ENCODE data around the gene SLC2A13. TPM values are rescaled to one million over a fixed set of nuclear protein-coding genes. Genes with fewer than 3 reads are reported as not detected.

The SLC2A13 gene
- polyA plus RNA-seq, 1 donor (not counting 4 experiments of a cell fraction or from before 2014, with no cell fraction given) = 1.1 TPM

GRCh38 chr12:39906237-39906636 lies 199.6 kb downstream of the SLC2A13 start:
- dilution Hi-C loops (cut with MboI; ENCODE audit: extremely low pct_ligation_motif_present, low sequenced_read_pairs) = no loop called here
- no peak overlapping the region for H3K4me2 ChIP-seq (ENCODE audit: control insufficient read depth, extremely low read depth, insufficient read depth, low read depth, low read length)
- no peak for TF ChIP-seq CTCF (optimal IDR thresholded peaks at IDR 0.05 in 1 of 3, IDR thresholded peaks at IDR 0.05 in 1 of 3, conservative IDR thresholded peaks at IDR 0.05 in 1 of 3; ENCODE audit: extremely low read depth in 1 of 3, insufficient read depth in 2 of 3, low read length in 3 of 3)
- TF ChIP-seq EZH2 (IDR thresholded peaks at IDR 0.05; ENCODE audit: low read length) = no peak
- FAIRE-seq = no peak
- H3K9me3 ChIP-seq (ENCODE audit: control insufficient read depth, low read depth, low read length) = no peaks in the 10 kb centered on the region
- H3K79me2 ChIP-seq (ENCODE audit: control insufficient read depth, insufficient read depth, low read length) = no peaks in the 10 kb centered on the region
- H3K4me3 ChIP-seq (ENCODE audit: control insufficient read depth in 2 of 3, extremely low read depth in 1 of 3, insufficient read depth in 2 of 3, low read depth in 1 of 3, low read length in 3 of 3) = no peak overlapping the region
- H3K27me3 ChIP-seq (ENCODE audit: control insufficient read depth, extremely low read depth, insufficient read depth, low read length) = no peaks in the 10 kb centered on the region
- no peaks in the 10 kb centered on the region for H3K4me1 ChIP-seq (ENCODE audit: control insufficient read depth, extremely low read depth, insufficient read depth, low read length)
- H3K9ac ChIP-seq (ENCODE audit: control insufficient read depth, extremely low read depth, insufficient read depth, low read length) = no peak overlapping the region
- DNase-seq (ENCODE audit: low read depth, low spot score) = no peak
- no peaks in the 10 kb centered on the region for H4K20me1 ChIP-seq (ENCODE audit: control insufficient read depth, extremely low read depth, insufficient read depth, low read length)
- no peak overlapping the region for H2AFZ ChIP-seq (ENCODE audit: control insufficient read depth, low read length)
- no peak overlapping the region for H3K27ac ChIP-seq (ENCODE audit: control insufficient read depth, insufficient read depth, low read length)
- H3K36me3 ChIP-seq (ENCODE audit: control insufficient read depth in 2 of 2, extremely low read depth in 1 of 2, insufficient read depth in 2 of 2, low read length in 2 of 2) = no peaks in the 10 kb centered on the region
- H3K9me1 ChIP-seq (ENCODE audit: control insufficient read depth, extremely low read depth, insufficient read depth, low read length) = no peaks in the 10 kb centered on the region

GRCh38 chr12:39905152-39905551 lies 200.7 kb downstream of the SLC2A13 start:
- no peak overlapping the region for H2AFZ ChIP-seq (ENCODE audit: control insufficient read depth, low read length)
- dilution Hi-C loops (cut with MboI; ENCODE audit: extremely low pct_ligation_motif_present, low sequenced_read_pairs) = no loop called here
- H3K9ac ChIP-seq (ENCODE audit: control insufficient read depth, extremely low read depth, insufficient read depth, low read length) = no peak overlapping the region
- no peaks in the 10 kb centered on the region for H3K9me3 ChIP-seq (ENCODE audit: control insufficient read depth, low read depth, low read length)
- TF ChIP-seq CTCF (optimal IDR thresholded peaks at IDR 0.05 in 1 of 3, IDR thresholded peaks at IDR 0.05 in 1 of 3, conservative IDR thresholded peaks at IDR 0.05 in 1 of 3; ENCODE audit: extremely low read depth in 1 of 3, insufficient read depth in 2 of 3, low read length in 3 of 3) (no peak), EZH2 (IDR thresholded peaks at IDR 0.05; ENCODE audit: low read length) (no peak)
- H3K4me3 ChIP-seq (ENCODE audit: control insufficient read depth in 2 of 3, extremely low read depth in 1 of 3, insufficient read depth in 2 of 3, low read depth in 1 of 3, low read length in 3 of 3) = no peak overlapping the region
- no peaks in the 10 kb centered on the region for H3K4me1 ChIP-seq (ENCODE audit: control insufficient read depth, extremely low read depth, insufficient read depth, low read length)
- no peaks in the 10 kb centered on the region for H3K36me3 ChIP-seq (ENCODE audit: control insufficient read depth in 2 of 2, extremely low read depth in 1 of 2, insufficient read depth in 2 of 2, low read length in 2 of 2)
- DNase-seq (ENCODE audit: low read depth, low spot score) (no peak), FAIRE-seq (no peak)
- no peaks in the 10 kb centered on the region for H3K9me1 ChIP-seq (ENCODE audit: control insufficient read depth, extremely low read depth, insufficient read depth, low read length)
- H3K27ac ChIP-seq (ENCODE audit: control insufficient read depth, insufficient read depth, low read length) = no peak overlapping the region
- no peaks in the 10 kb centered on the region for H3K27me3 ChIP-seq (ENCODE audit: control insufficient read depth, extremely low read depth, insufficient read depth, low read length)
- no peak overlapping the region for H3K4me2 ChIP-seq (ENCODE audit: control insufficient read depth, extremely low read depth, insufficient read depth, low read depth, low read length)
- no peaks in the 10 kb centered on the region for H4K20me1 ChIP-seq (ENCODE audit: control insufficient read depth, extremely low read depth, insufficient read depth, low read length)
- H3K79me2 ChIP-seq (ENCODE audit: control insufficient read depth, insufficient read depth, low read length) = no peaks in the 10 kb centered on the region

Data from keratinocyte (primary cell).